ENCODE results near the gene CIP2A.

The CIP2A gene

DNA sequence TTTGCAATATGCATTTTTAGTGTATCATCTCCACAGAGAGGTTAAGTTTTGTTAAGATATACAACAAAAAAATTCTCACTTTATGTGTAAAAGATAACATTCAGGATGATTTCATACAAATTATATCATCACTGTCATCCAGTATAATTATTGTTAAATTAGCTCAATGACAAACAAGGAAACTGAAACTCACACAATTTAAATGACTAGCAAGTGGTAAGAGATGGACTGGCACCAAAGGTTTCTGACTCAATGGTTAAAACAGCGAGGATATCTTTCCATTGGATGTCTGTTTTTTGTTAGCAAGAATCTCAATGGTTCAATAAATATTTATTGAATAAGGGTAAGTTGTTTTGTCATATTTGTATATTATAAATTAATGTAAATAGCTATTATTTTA, 22.6 kb downstream of the CIP2A start:
- H3K4me3 ChIP-seq: no peak overlapping the region
- no peak overlapping the region for H3K27ac ChIP-seq

DNA sequence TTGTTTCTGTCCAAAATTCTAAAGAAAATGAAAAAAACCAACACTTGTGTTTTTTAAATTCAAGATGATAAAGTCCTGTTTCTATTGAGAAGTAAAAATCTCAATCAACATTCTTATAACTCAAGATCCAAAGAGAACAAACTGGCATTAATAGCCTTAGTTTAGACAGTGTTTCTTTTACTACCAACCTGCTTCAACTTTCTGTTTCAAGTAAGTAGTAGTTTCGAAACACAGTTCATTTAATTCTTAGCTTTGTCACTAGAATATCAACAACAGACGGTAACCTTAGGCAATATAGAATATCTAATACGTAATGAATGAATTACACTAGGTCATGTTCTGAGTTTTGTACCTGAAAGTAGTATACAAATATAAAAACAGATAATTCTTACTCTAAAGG, 23.7 kb downstream of the CIP2A start:
- no peak overlapping the region for H3K27ac ChIP-seq
- H3K4me3 ChIP-seq: no peak overlapping the region

DNA sequence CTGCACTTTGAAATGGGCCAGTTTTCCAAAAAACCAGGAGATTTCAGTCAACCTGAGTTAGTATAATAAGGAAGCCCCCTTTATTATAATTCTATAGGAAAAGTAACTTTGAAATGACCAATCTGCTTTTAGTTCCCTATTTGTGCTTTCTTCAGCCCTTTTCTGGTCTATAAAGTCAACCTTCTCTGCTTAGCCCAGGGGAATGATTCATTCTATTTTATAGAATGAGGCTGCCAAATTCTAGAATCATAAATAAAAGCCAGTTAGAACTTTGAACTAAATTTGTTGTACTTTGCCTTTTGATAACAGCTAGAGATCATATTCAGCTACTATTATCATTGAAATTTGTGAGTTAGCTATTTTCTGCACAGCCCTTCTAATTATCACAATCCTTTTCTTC, 24.7 kb downstream of the CIP2A start:
- no peak overlapping the region for H3K4me3 ChIP-seq
- no peak overlapping the region for H3K27ac ChIP-seq

DNA sequence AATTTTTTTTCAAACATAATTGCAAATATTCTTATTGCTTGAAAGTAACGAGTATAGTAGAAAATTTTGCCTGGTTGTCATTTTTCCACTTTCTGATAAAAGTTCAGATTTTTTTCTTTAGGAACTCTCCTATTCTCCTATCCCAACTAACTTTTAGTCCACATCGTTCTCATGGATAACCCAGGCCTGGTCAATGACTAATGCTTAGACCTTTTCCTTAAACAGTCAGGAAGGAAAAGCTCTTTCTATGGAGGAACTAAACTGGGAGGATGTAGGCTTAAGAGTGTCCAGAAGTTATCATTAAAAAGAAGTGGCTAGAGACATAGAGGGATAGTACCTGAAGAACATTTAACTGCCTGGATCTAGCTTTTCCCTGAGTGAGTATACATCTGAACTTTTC, 26.7 kb downstream of the CIP2A start:
- H3K27ac ChIP-seq: no peak overlapping the region
- H3K4me3 ChIP-seq: no peak overlapping the region

DNA sequence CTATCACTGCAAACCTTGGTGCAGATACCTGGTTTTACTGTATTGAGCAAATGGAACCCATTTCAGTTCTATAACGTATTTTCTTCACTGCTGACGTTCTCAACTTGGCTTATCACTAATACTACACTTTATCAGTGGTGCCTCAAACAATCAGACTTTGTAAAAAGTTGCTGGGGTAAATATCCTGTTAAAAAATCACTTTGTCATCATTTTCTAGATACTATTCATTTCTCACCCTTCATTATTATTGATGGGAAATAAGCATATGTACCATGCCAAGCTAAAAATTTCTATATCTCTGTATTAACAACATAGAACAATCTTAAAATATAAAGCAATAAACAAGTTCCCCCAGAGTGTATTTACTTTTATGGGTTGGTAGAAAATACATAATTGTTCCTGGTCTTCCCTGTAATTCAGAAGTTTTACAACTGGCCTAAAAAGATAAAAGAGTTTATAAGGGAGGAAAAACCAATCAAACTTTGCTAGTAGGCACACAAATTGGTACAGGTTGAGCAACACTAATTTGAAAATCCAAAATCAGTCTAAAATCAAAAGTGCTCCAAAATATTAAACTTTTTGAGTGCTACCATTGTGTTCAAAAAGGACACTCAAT, 33.2 kb downstream of the CIP2A start:
- Histone ChIP-seq H3K4me3 (no peak overlapping the region), H3K27ac (no peak overlapping the region)

DNA sequence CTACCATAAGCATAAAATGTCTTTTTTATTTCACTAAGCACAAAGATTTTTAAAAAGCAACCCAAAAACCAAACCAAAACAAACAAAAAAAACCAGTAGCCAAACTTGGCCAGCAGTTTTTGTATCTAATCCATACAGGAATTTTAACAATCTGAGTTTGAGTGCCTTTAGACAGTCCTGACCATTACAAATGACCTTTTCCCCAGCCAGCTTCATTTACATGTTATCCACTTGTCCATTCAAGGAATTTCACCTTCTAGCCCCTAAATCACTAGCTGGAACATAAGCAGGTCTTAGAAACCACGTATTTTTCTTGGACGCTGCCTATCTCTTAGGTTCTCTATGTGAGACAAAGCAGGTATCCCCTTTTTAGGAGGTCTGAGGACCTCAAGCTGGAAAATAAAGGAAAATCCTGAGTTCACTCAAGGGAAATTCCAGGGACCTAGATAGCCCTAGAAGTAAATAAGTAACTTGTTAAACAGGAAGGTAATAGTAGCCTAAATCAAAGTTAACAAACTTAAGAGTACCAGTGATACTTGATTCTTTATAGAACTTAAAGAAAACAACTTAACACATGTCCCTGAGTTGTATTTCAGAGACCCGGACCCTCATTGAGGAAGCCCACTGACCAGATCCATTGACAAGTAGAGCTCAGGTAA, 34.2 kb downstream of the CIP2A start:
- Histone ChIP-seq H3K4me3 (no peak overlapping the region), H3K27ac (no peak overlapping the region)

DNA sequence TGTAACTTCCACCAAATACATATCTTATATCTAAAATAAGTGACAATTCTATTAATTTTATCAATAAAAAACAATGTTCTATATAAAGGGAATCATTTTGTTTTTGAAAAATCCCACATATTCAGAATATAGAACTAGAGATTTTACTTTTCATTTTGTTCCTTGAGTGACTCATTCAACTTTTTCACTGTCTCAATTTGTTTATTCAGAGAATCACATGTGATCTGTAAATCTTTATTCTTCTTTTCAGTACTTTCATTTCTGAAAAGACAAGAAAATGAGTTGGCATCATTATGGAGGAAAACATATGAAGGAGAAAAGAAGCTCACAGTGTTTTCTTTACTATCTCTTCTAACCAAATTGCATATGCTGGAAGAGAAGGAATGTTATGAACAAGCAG, 35.0 kb downstream of the CIP2A start:
- H3K27ac ChIP-seq: no peak overlapping the region
- H3K4me3 ChIP-seq: no peak overlapping the region

DNA sequence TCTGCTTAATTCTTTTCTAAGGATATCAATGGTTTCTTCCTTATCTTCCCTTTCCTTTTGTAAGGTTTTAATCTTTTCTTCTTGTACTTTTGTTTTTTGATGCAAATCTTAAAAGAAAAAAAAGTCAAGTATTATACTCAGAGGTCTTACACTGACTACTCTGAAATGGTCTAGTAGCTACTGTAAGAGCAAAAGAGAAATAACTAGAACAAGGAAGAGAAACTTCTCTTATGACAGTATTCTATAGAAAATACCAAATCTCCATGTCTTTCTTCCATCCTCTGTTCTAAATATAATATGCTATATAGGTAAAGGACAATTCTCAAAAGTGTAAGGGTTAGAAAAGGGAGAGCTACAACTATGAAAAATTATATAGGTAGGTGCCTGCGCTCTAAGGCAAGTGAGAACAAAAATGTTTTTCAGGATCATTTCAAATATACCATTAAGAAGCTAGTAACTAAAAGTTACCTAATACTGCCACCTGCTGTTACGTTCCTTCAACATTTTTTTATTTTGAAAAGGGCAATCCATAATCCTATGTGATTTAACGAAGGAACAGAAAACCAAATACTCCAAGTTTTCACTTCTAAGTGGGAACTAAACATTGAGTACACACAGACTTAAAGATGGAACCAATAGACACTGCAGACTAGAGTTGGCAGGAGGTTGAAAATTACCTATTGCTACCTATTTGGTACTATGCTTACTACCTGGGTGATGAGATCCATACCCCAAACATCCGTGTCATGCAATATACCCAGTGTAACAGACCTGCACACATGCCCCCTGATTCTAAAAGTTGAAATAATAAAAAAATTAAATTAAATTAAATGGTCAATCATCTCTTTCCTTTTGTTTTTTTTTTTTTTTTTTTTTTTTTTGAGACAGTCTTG, 36.7 kb downstream of the CIP2A start:
- no peak overlapping the region for H3K27ac ChIP-seq
- H3K4me3 ChIP-seq: no peak overlapping the region

DNA sequence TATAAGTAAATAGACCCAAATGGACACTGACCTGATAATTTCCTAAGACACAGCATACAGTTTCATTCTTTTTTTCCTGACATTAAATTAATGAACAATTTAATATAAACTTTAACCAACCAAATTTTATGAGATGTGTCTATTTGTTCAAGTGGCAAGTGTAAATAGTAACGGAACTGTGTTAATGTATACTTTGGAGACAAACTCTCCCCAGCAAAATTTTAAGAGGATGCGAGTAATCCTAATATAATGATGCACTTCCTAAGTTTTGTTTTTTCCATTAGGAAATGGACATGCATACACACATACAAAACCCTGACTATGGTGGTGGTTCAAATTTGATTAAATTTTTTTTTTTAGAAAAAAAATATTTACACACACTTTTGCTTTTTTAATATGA, 40.4 kb downstream of the CIP2A start:
- Histone ChIP-seq H3K4me3 (no peak overlapping the region), H3K27ac (no peak overlapping the region)

DNA sequence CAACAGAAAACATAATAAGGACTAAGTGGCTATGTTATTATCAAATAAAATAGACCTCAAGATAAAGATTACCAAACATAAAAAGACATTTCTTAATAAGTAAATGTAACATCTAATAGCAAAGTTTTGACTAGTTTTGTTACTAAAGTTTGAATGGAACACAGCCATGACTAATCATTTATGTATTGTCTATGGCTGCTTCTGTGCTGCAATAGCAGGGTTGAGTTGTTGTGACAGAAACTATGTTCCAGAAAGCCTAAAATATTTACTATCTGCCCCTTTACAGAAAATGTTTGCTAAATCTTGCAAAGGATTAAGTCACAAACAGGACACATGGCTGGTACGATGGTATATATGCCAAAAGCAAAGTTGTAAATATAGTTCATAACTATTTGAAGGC, 40.9 kb downstream of the CIP2A start:
- Histone ChIP-seq H3K4me3 (no peak overlapping the region), H3K27ac (no peak overlapping the region)

DNA sequence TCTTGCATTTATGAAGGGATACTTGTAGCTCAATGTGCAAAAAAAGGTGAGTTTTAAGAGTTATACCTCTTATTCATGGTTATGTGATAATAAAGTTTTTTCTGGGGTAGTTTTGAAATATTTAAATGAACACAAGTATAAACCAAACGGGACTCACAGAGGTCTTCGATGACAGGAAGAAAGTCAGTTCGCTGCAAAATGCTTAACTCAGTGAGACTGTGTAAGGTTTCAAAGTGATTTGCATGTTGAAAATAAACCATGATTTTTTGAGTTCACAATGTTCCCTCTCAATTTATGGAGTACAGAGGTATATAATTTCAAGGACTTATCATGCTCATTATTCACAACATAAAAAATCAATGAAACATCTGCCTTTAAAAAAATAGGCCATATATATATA, 42.5 kb downstream of the CIP2A start:
- Histone ChIP-seq H3K27ac (peak overlapping the region in 2 of 21 experiments; percentile 8 to 11), H3K4me3 (no peak overlapping the region)

DNA sequence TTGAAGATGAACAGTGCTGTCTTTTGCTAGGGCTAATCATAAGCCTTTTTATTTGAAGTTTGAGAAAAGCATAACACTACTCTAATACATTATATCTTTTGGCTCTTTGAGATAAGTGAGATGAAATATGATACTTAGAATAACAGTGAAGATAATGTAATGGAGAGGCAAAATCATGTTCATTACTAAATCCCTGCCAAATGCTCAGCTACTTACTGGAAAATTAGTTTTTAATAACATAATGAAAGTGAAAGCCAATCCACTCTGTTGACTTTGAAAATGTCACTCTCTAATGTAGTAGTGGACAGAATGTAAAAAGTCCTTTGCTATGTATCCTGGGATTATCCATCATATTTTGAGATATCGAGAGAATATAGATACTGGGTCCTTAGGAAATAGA, 43.0 kb downstream of the CIP2A start:
- Histone ChIP-seq H3K27ac (peak overlapping the region in 3 of 21 experiments; percentile 8 to 28 (median 11)), H3K4me3 (no peak overlapping the region)

DNA sequence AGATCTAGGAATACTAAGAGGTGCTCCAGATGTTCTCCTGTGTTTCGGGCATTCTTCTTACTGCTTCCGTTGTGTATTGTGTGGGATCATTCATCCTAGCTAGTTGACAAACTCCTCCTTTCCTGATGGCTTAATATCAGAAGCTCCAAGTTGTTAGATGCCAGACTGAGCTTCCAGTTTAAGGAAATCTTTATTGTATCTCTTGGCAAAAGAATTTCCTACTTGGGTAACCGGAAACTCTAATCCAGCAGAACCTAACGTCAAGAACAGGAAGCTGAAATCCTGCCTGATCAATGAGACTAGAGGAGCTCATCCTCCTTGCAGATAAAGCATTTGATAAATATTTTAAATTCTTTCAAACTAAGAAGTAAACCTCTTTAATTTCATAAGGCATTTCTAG, 51.2 kb downstream of the CIP2A start:
- H3K27ac ChIP-seq: no peak overlapping the region
- no peak overlapping the region for H3K4me3 ChIP-seq

DNA sequence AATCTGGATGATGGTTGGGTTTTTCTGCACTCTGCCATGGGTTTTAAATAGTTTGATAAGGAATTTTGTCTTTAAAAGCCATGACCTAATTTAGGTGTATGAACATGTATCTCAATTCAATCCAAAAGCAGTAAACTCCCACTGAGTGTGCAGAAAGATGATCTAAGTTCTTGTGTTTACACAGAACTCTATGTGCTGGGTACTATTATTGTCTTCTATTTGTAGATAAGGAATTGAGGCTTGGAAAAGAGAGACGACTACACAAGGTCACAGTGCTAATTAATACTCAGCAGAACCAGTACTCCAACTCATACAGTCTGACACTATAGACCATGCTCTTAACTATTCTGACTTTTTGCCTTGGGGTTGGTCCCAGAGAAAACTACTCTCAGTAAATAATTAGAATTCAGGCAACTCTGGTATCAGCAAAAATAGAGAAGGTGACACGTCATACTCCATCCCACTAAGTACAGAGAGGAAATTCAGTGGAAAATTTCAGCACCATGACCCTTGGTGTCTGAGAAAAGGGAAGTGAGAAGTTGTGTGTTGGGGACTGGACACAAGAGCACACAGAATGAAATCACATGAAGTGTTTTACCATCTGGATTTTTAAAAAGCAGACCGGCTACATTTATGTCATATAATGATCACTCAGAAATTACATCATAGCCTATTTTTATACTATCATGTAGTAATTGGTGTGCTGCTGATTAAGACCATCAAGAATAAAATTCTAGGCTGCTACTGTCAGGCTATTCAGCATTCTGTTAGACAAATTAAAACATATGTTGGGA, 60.6 kb downstream of the CIP2A start:
- no peak overlapping the region for H3K4me3 ChIP-seq
- H3K27ac ChIP-seq: no peak overlapping the region

DNA sequence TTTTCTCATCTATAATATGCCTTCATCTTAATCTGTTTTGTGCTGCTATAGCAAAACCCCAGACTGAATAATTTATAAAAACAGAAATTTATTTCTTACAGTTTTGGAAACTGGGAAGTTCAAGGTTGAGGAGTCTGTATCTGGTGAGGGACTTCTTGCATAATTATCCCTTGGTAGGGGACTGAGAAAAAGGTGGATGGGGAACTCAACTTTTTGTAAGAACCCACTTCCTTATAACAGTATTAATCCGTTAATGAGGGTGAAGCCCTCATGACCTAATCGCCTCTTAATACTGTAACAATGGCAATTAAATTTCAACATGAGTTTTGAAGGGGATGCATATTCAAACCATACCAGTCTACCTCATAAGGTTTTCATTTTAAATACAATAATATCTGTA, 61.4 kb downstream of the CIP2A start:
- H3K27ac ChIP-seq: no peak overlapping the region
- H3K4me3 ChIP-seq: no peak overlapping the region

DNA sequence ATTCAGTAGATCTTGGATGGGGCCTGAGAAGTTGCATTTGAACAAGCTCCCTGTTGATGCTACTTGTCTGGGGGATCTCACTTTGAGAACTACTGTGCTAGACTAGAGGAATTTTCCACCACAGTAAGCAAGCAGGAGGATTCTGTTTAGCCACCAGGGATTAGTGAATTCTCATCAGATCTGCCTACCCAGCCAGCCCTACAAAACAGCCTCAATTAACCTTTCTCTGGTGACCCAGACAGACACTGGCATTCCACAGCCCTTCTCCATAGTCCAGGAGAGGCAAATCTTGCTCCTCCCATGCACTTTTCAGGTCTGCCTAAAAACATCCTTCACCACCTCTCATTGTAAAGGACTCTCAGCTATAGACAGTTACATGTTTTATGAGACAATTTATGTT, 62.1 kb downstream of the CIP2A start:
- Histone ChIP-seq H3K4me3 (no peak overlapping the region), H3K27ac (no peak overlapping the region)

DNA sequence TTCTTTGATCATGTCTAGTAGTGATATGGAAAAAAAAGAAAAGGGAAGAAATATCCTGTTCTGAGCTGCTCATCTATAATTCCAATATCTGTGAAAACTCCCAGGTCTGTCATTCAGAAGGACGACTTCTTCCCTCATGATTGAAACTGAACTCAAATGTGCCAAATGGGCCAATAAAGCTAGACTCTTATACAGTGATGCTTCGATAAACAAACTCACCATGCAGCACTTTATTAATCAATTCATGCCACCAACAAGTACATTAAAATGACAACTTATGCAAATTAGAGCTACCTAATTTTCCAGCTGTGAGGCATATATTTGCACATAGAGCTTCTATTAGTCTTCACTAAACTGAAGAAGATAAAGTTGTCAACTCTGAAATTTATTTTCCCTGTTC, 63.3 kb downstream of the CIP2A start:
- H3K27ac ChIP-seq: no peak overlapping the region
- H3K4me3 ChIP-seq: no peak overlapping the region

DNA sequence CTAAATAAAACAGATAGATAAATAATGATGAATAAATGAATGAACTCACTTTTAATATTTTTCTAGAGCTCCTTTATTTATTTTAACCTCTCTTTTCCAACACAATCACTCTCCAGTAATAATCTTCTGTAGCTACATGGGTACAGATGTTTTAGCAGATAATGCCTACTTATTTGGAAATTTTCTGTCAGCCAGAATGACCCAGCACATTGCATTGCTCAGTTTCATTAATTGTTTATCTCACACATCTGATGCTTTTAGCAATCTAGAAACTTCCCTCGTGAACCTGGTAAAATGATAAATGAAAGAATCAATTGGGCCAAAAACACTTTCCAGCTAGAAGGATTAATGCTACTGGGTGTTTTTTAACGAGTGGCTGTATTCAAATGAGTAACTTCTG, 64.0 kb downstream of the CIP2A start:
- H3K4me3 ChIP-seq: no peak overlapping the region
- H3K27ac ChIP-seq: no peak overlapping the region

DNA sequence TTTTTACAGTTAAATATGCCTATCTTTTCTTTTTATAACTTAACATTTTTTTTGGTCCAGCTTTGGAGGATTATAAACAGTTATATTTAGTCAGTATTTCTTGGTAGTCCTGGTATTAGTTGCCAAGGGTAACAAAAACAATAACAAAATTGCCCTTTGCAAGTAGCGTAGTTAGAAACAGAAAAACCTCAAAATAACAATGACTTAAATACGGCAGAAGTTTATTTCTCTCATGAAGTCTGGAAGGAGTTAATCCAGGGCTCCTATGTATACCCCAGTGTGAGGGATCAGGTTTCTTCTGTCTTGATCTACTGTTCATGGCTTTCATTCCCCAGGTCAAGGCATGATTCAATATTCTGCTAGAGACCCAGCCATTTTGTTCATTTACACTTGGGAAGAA, 64.7 kb downstream of the CIP2A start:
- Histone ChIP-seq H3K27ac (no peak overlapping the region), H3K4me3 (no peak overlapping the region)

DNA sequence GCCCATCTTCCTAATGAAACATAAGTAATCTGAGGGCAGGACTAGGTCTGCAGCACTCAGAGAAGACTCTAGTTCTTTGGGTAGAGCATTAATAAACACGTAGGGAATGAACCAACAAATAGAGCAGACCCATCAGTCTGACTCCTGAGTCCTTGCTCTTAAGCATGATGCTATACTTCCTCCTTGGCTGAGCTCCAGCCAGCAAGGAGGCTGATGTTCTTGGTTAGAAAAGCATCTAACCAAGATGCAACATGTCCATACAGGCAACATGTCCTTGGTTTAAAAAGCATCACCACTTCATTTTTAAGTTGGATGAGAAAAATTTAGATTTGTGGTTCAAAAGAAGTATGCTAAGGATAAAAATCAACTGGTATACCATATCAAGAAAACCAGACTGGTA, 70.3 kb downstream of the CIP2A start:
- Histone ChIP-seq H3K4me3 (no peak overlapping the region), H3K27ac (no peak overlapping the region)

Data from skin epidermis (tissue), 12 donors.